K562 (cell line): ENCODE measurements around the gene CCL16. TPM values are rescaled to one million over a fixed set of nuclear protein-coding genes. Genes with fewer than 3 reads are reported as not detected.

Experiments
- ATAC-seq: fragments of 200-7000 bp; cut with Tn5 transposase; 3 replicates; pipeline ENCODE4 v1.9.1; 2020; ENCODE audit warnings: moderate library complexity
- BruUV-seq: library from RNA; stranded (reverse); fragments of 400-500 nt; replicated peaks from 2 replicates; lab custom pipeline; 2021; lab: Mats Ljungman, UMichigan
- CTCF ChIA-PET: fragments of 300-600 bp; formaldehyde crosslinking; extraction: SDS; loops from one replicate; lab custom pipeline; 2021; ENCODE audit warnings: low intra/inter-chr PET ratio; lab: Yijun Ruan, JAX
- POLR2A ChIA-PET: fragments of 300-600, 350-650 bp; sonication (Branson Sonifier 250); formaldehyde crosslinking; extraction: SDS; loops from one replicate; lab custom pipeline; 2021; ENCODE audit warnings: antibody characterized with exemption, inconsistent platforms; lab: Yijun Ruan, JAX
- DNase-seq, 4 experiments: peaks; one replicate each; pipeline versions ENCODE4 v3.0.0 to v3.0.0-alpha.2; 2011 to 2018; ENCODE audit warnings: low spot score in 3 of 4, mixed read lengths in 3 of 4; ENCODE audit errors: extremely low read depth in 1 of 4
- FAIRE-seq: peaks from 2 replicates; lab custom pipeline; 2011; peaks lifted over from hg19 to GRCh38; lab: Jason Lieb, UNC
- H2AFZ ChIP-seq: 2 replicates; pipeline ENCODE4 v1.6.0; 2011; ENCODE audit warnings: low read depth, low read length, control low read depth, inconsistent platforms
- H3K27ac ChIP-seq: fragments of 200-600 bp; 3 replicates; pipeline ENCODE4 v1.8.0; 2011; ENCODE audit warnings: low read depth, mild to moderate bottlenecking, control low read depth, inconsistent platforms, low read length, moderate library complexity, mixed read lengths; ENCODE audit errors: extremely low read depth
- H3K27me3 ChIP-seq, 2 experiments: fragments of 300-600 bp in 1 of 2; 2 replicates in 1 of 2; 3 replicates in 1 of 2; pipeline versions ENCODE4 v1.6.0 to v1.8.0; 2011; ENCODE audit warnings: inconsistent platforms in 2 of 2, low read length in 2 of 2, mild to moderate bottlenecking in 1 of 2, mixed read lengths in 1 of 2, moderate library complexity in 1 of 2; ENCODE audit not compliant: control insufficient read depth in 2 of 2, insufficient read depth in 2 of 2
- H3K36me3 ChIP-seq: fragments of 300-600 bp; 3 replicates; pipeline ENCODE4 v1.8.0; 2011; ENCODE audit warnings: mild to moderate bottlenecking, low read length, inconsistent platforms; ENCODE audit not compliant: control insufficient read depth, insufficient read depth
- H3K4me1 ChIP-seq, 2 experiments: fragments of 200-600 bp in 1 of 2; replicated peaks in 1 of 2; 2 replicates in 1 of 2; 3 replicates in 1 of 2; pipeline versions ENCODE4 v1.5.1 to v1.8.0; 2011; ENCODE audit warnings: inconsistent platforms in 2 of 2, low read length in 2 of 2, mild to moderate bottlenecking in 1 of 2, mixed read lengths in 1 of 2, moderate library complexity in 1 of 2; ENCODE audit not compliant: control insufficient read depth in 2 of 2, insufficient read depth in 2 of 2
- H3K4me2 ChIP-seq: 2 replicates; pipeline ENCODE4 v1.6.1; 2011; ENCODE audit warnings: low read length, control low read depth, inconsistent platforms, mixed read lengths; ENCODE audit not compliant: insufficient read depth
- H3K4me3 ChIP-seq: fragments of 200-600 bp; sonication (generic), shearing (Covaris generic); 2 replicates; pipeline ENCODE4 v1.5.1; 2016; ENCODE audit warnings: control low read depth, inconsistent platforms
- H3K79me2 ChIP-seq: fragments of 200-600 bp; 3 replicates; pipeline ENCODE4 v1.8.0; 2011; ENCODE audit warnings: low read length, inconsistent platforms; ENCODE audit not compliant: control insufficient read depth, insufficient read depth
- H3K9ac ChIP-seq, 2 experiments: 2 replicates each; pipeline versions ENCODE4 v1.6.0 to v1.6.1; 2011; ENCODE audit warnings: low read depth in 2 of 2, low read length in 2 of 2, control low read depth in 1 of 2, inconsistent platforms in 1 of 2, mild to moderate bottlenecking in 1 of 2, mixed read lengths in 1 of 2; ENCODE audit not compliant: insufficient read depth in 1 of 2
- H3K9me1 ChIP-seq: one replicate; pipeline ENCODE4 v1.6.0; 2011; ENCODE audit warnings: inconsistent platforms, mild to moderate bottlenecking, low read length, moderate library complexity; ENCODE audit not compliant: control insufficient read depth, insufficient read depth
- H3K9me3 ChIP-seq: replicated peaks from 2 replicates; pipeline ENCODE4 v1.5.1; 2011; ENCODE audit warnings: low read depth, low read length, inconsistent platforms; ENCODE audit not compliant: control insufficient read depth, insufficient read depth
- H4K20me1 ChIP-seq: replicated peaks from 2 replicates; pipeline ENCODE4 v1.6.1; 2011; ENCODE audit warnings: low read length, inconsistent platforms, mixed read lengths; ENCODE audit not compliant: control insufficient read depth, insufficient read depth
- ATF6 ChIP-seq: sonication (generic); formaldehyde crosslinking; IDR thresholded peaks from 2 replicates; pipeline ENCODE4 v1.4.0; 2020; ENCODE audit warnings: mild to moderate bottlenecking, missing genetic modification reagents
- MCM5 ChIP-seq: fragments of 450-650 bp; IDR thresholded peaks from 2 replicates; pipeline ENCODE4 v1.6.1; 2016; ENCODE audit warnings: low read depth
- OTX1 ChIP-seq: fragments of 450-650 bp; formaldehyde crosslinking; IDR thresholded peaks from 2 replicates; pipeline ENCODE4 v1.4.0; 2022; ENCODE audit warnings: mild to moderate bottlenecking
- RBM34 ChIP-seq: fragments of 200-400 bp; formaldehyde crosslinking; IDR thresholded peaks from 2 replicates; pipeline ENCODE4 v1.6.1; 2018; ENCODE audit warnings: low read length, borderline replicate concordance; ENCODE audit not compliant: insufficient read depth
- SIX5 ChIP-seq, 2 experiments: IDR thresholded peaks; 2 replicates each; pipeline ENCODE4 v1.6.1; 2011; ENCODE audit warnings: low read length in 2 of 2, borderline replicate concordance in 1 of 2, low read depth in 1 of 2, mild to moderate bottlenecking in 1 of 2, moderate library complexity in 1 of 2; ENCODE audit not compliant: insufficient read depth in 1 of 2
- SRF ChIP-seq, 2 experiments: fragments of 250-450, 450-650 bp in 1 of 2; sonication (Bioruptor Pico) in 1 of 2; sonication (generic) in 1 of 2; formaldehyde crosslinking; IDR thresholded peaks; 2 replicates each; pipeline versions ENCODE4 v1.5.0 to v1.5.1; 2020 to 2022; ENCODE audit warnings: mild to moderate bottlenecking in 1 of 2, missing genetic modification reagents in 1 of 2
- ZKSCAN1 ChIP-seq: fragments of 150-350 bp; IDR thresholded peaks from 2 replicates; pipeline ENCODE4 v1.6.1; 2016; ENCODE audit warnings: low read depth, low read length
- ZNF197 ChIP-seq: fragments of 200-800 bp; sonication (Bioruptor generic); IDR thresholded peaks from 2 replicates; pipeline ENCODE4 v1.6.1; 2016; ENCODE audit warnings: low read depth, missing genetic modification characterization, missing compliant biosample characterization
- WGBS: fragments of 100-300 bp; shearing (Covaris generic); methylation state at CpG from one replicate; pipeline ENCODE4 v1.1.6; 2016; ENCODE audit warnings: low coverage, mixed read lengths; ENCODE audit not compliant: insufficient coverage; ENCODE audit errors: missing lambda C conversion rate; 5-methylcytosine and 5-hydroxymethylcytosine counted together
- in situ Hi-C: fragments of 300-500 bp; cut with MboI; formaldehyde crosslinking; loops from 4 replicates; pipeline ENCODE4 v1.15.0; 2018; ENCODE audit warnings: inconsistent platforms, mixed read lengths
- intact Hi-C: fragments of 100-400 bp; cut with micrococcal nuclease; formaldehyde crosslinking; loops from 2 replicates; pipeline ENCODE4 v1.14.2; 2022
- polyA plus RNA-seq, 8 experiments: library from polyadenylated mRNA; depleted of rRNA in 4 of 8; stranded (reverse) in 5 of 8; unstranded in 3 of 8; fragments of >200 nt; fragmentation: Nextera tagmentation in 2 of 8; fragmentation: Illumina TruSeq in 1 of 8; extraction: Ambion mirVana in 2 of 8; extraction: Trizol in 1 of 8; gene quantifications; 2 replicates each; pipeline versions ENCODE4 v1.2.1 to v1.2.3, GENCODE V29; 2011 to 2014; ENCODE audit warnings: inconsistent platforms in 1 of 8, missing spikeins in 1 of 8
- total RNA-seq, 7 experiments: library from RNA; depleted of rRNA in 6 of 7; stranded (reverse); fragments of >200 nt in 6 of 7; fragmentation: Illumina TruSeq in 2 of 7; extraction: Trizol in 2 of 7; gene quantifications; 2 replicates each; pipeline versions ENCODE4 v1.2.1 to v1.2.3, GENCODE V29; 2011 to 2021; ENCODE audit warnings: low replicate concordance in 1 of 7
- TF ChIP-seq, protein P1 (sequence below): fragments of 450-650 bp; IDR thresholded peaks from 2 replicates; pipeline ENCODE4 v1.6.1; 2016; ENCODE audit warnings: missing biosample characterization, missing genetic modification characterization

Gene CCL16
- total and polyA plus RNA-seq, 9 of the 15 experiments (the other 6 are each of a cell fraction or from before 2014, with no cell fraction given): not detected

- H3K9me1 ChIP-seq: no peaks in the 10 kb centered on the region
- no peak overlapping the region for H3K9ac ChIP-seq
- H2AFZ ChIP-seq: no peak overlapping the region
- TF ChIP-seq RBM34 (no peak), OTX1 (CRISPR knock-in tag) (no peak), MCM5 (no peak), ATF6 (CRISPR knock-in tag) (no peak), ZKSCAN1 (no peak), SIX5 (IDR thresholded peaks at IDR 0.05; ENCODE audit: borderline replicate concordance in 1 of 2, insufficient read depth in 1 of 2, low read depth in 1 of 2, low read length in 2 of 2) (no peak), ZNF197 (CRISPR knock-in tag) (no peak), SRF (CRISPR knock-in tag; IDR thresholded peaks at IDR 0.05) (no peak)
- TF ChIP-seq, protein P1, sequence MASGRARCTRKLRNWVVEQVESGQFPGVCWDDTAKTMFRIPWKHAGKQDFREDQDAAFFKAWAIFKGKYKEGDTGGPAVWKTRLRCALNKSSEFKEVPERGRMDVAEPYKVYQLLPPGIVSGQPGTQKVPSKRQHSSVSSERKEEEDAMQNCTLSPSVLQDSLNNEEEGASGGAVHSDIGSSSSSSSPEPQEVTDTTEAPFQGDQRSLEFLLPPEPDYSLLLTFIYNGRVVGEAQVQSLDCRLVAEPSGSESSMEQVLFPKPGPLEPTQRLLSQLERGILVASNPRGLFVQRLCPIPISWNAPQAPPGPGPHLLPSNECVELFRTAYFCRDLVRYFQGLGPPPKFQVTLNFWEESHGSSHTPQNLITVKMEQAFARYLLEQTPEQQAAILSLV: no peak
- TF ChIP-seq, all 486 proteins: peak for 0
- H3K27me3 ChIP-seq: peaks cover 2 to 11% of the 10 kb centered on the region in 2 experiments; a peak in 3 of 5 replicates
- ATAC-seq: no peak
- DNase-seq: no peak
- no peaks in the 10 kb centered on the region for H3K9me3 ChIP-seq
- H3K36me3 ChIP-seq: no peaks in the 10 kb centered on the region
- H3K4me1 ChIP-seq: no peaks in the 10 kb centered on the region
- no peaks in the 10 kb centered on the region for H4K20me1 ChIP-seq
- BruUV-seq: no TSS peak
- no peaks in the 10 kb centered on the region for H3K79me2 ChIP-seq
- intact Hi-C loops (no loop called here), in situ Hi-C loops (loop anchor here (5.0 to 25.0 kb wide), 2 partner anchors 164 to 514 kb away; partner anchors contain the start of gene ZNHIT3)
- H3K4me3 ChIP-seq: no peak overlapping the region
- no peak overlapping the region for H3K4me2 ChIP-seq
- no peak overlapping the region for H3K27ac ChIP-seq
- CTCF ChIA-PET: interaction anchor here (1.5 kb wide), 1 partner anchor 176 kb away, joined by 3 read pairs; no protein-coding TSS in a partner anchor
- 10% methylated on average over 4 of the region's 4 CpGs for WGBS
- FAIRE-seq: no peak
- POLR2A ChIA-PET: interaction anchor here (0.7 to 1.2 kb wide), 3 partner anchors 87 to 482 kb away, joined by 3 to 4 read pairs (median 3); partner anchors contain the start of gene CCL5
These were observed 8.4 kb downstream of the CCL16 start for GRCh38 chr17:35972945-35973332.
